CD4-positive, alpha-beta memory T cell (primary cell): ENCODE measurements around the gene ZSWIM5. TPM values are rescaled to one million over a fixed set of nuclear protein-coding genes. Genes with fewer than 3 reads are reported as not detected.
"Not testable (repeated sequence)": the region's sequence is repeated elsewhere in the genome, so short reads cannot be mapped to it uniquely, and the experiment has no call there.

Source experiments
- CTCF ChIA-PET: fragments of 350-600 bp; sonication (Branson Sonifier 250); formaldehyde crosslinking; loops from one replicate; lab custom pipeline; 2021; ENCODE audit warnings: inconsistent platforms; ENCODE audit not compliant: partially characterized antibody; lab: Charles Lee
- POLR2A ChIA-PET: fragments of 350-600 bp; sonication (Branson Sonifier 250); formaldehyde crosslinking; loops from one replicate; lab custom pipeline; 2021; ENCODE audit not compliant: partially characterized antibody; lab: Charles Lee
- DNase-seq, 5 donors: peaks; one replicate each; pipeline versions ENCODE4 v3.0.0 to v3.0.0-alpha.2; 2020 to 2022; ENCODE audit warnings: mixed read lengths in 1 of 5
- H3K27ac ChIP-seq: one replicate; pipeline ENCODE4 v1.7.0; 2013; ENCODE audit warnings: low read depth, low read length
- H3K27me3 ChIP-seq: 2 replicates; pipeline ENCODE4 v1.7.0; 2013; ENCODE audit warnings: mild to moderate bottlenecking, low read length, moderate library complexity; ENCODE audit not compliant: insufficient read depth
- H3K36me3 ChIP-seq: 2 replicates; pipeline ENCODE4 v1.7.0; 2013; ENCODE audit warnings: mild to moderate bottlenecking, low read length, moderate library complexity; ENCODE audit not compliant: insufficient read depth
- H3K4me1 ChIP-seq: 2 replicates; pipeline ENCODE4 v1.7.0; 2013; ENCODE audit warnings: mild to moderate bottlenecking, low read length, moderate library complexity; ENCODE audit not compliant: insufficient read depth
- H3K4me3 ChIP-seq, 2 donors: one replicate each; pipeline ENCODE4 v1.7.0; 2013; ENCODE audit warnings: low read length in 2 of 2, mild to moderate bottlenecking in 1 of 2
- H3K9me3 ChIP-seq, 2 donors: one replicate each; pipeline ENCODE4 v1.7.0; 2013; ENCODE audit warnings: low read length in 2 of 2, control low read depth in 1 of 2; ENCODE audit not compliant: control insufficient read depth in 1 of 2
- H3K27ac Mint-ChIP-seq, 7 donors: one replicate each; pipeline ENCODE4 v1.8.0; 2020 to 2021; ENCODE audit warnings: mixed read lengths in 7 of 7, mild to moderate bottlenecking in 6 of 7, inconsistent platforms in 3 of 7, moderate library complexity in 3 of 7
- H3K27me3 Mint-ChIP-seq, 2 donors: one replicate each; pipeline ENCODE4 v1.8.0; 2020 to 2021; ENCODE audit warnings: mixed read lengths in 2 of 2
- H3K36me3 Mint-ChIP-seq, 2 donors: one replicate each; pipeline ENCODE4 v1.8.0; 2020 to 2021; ENCODE audit warnings: mixed read lengths in 2 of 2, inconsistent platforms in 1 of 2, mild to moderate bottlenecking in 1 of 2
- H3K4me1 Mint-ChIP-seq, 4 donors: one replicate each; pipeline ENCODE4 v1.8.0; 2020 to 2021; ENCODE audit warnings: mixed read lengths in 4 of 4, mild to moderate bottlenecking in 1 of 4
- H3K4me3 Mint-ChIP-seq, 8 donors: one replicate each; pipeline ENCODE4 v1.8.0; 2020 to 2021; ENCODE audit warnings: mixed read lengths in 8 of 8, mild to moderate bottlenecking in 7 of 8, moderate library complexity in 6 of 8, inconsistent platforms in 3 of 8
- H3K9me3 Mint-ChIP-seq, 8 donors: one replicate each; pipeline ENCODE4 v1.8.0; 2020 to 2021; ENCODE audit warnings: mixed read lengths in 8 of 8, mild to moderate bottlenecking in 5 of 8, inconsistent platforms in 3 of 8, moderate library complexity in 1 of 8
- intact Hi-C: fragments of 100-400 bp; cut with micrococcal nuclease; formaldehyde crosslinking; loops from one replicate; pipeline ENCODE4 v1.15.1; 2023
- polyA plus RNA-seq, 2 donors: library from polyadenylated mRNA; unstranded; fragments of 300-500 nt; fragmentation: Illumina TruSeq; gene quantifications; one replicate each; pipeline ENCODE4 v1.2.3, GENCODE V29; 2021
- total RNA-seq, 2 experiments: library from RNA; stranded (reverse); gene quantifications; one replicate each; pipeline ENCODE4 v1.2.3, GENCODE V29; 2021

ZSWIM5 gene
- total and polyA plus RNA-seq, 4 experiments from 2014 or later = 0.09 to 3.7 (median 2.0) TPM

DNA sequence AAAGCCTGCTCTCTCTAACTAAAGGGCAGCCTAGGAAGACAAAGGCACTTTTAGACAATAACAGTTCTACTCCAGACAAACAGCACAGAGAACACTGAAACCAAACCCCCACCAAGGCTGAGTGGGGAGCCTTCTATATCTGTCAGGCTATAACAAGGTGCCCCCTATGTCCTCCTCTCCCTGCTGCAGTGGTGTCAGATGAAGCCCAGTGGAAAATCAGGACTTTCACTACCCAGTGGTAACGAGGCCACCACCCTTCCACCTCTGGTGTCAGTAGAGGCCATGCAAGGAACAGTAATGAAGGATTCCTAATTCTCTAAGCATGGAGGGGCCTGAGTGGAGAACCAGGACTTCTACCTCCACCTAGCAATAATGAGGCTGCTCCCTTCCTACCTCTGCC, 83.7 kb downstream of the ZSWIM5 start:
- peak overlapping the region in 2 of 7 donors; percentile 48 to 64 for H3K27ac Mint-ChIP-seq
- H3K4me3 Mint-ChIP-seq = no peak overlapping the region
- H3K27me3 ChIP-seq = no peaks in the 10 kb centered on the region
- DNase-seq = no peak
- intact Hi-C loops = no loop called here
- H3K9me3 ChIP-seq = no peaks in the 10 kb centered on the region
- no peak overlapping the region for H3K27ac ChIP-seq
- no peak overlapping the region for H3K4me3 ChIP-seq
- CTCF ChIA-PET = interaction anchor here (1.7 kb wide), 1 partner anchor 177 kb away, joined by 4 read pairs; no protein-coding TSS in a partner anchor
- H3K4me1 Mint-ChIP-seq = peaks cover 5 to 26% (median 7%) of the 10 kb centered on the region in 4 donors
- peaks cover 20% of the 10 kb centered on the region for H3K4me1 ChIP-seq
- no peaks in the 10 kb centered on the region for H3K9me3 Mint-ChIP-seq
- POLR2A ChIA-PET = no interaction called here
- H3K27me3 Mint-ChIP-seq = peaks cover 0 to 2% of the 10 kb centered on the region in 2 donors
- no peaks in the 10 kb centered on the region for H3K36me3 ChIP-seq
- no peaks in the 10 kb centered on the region for H3K36me3 Mint-ChIP-seq

DNA sequence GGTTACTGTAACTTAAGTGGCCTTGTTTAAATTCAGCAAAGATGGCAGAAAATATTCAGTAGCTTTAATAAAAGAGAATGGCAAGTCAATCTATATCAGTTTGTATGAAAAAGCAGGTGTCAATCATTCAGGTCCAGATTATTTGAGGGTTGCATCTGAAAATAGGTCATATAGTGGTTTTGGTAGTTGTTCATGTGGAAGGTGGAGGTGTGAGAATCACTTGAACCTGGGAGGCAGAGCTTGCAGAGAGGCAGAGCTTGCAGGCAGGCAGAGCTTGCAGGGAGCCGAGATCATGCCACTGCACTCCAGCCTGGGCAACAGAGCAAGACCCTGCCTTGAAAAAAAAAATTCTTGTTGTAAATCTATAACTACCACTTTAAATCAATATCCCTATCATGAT, 88.6 kb downstream of the ZSWIM5 start:
- no peak overlapping the region for H3K27ac ChIP-seq

DNA sequence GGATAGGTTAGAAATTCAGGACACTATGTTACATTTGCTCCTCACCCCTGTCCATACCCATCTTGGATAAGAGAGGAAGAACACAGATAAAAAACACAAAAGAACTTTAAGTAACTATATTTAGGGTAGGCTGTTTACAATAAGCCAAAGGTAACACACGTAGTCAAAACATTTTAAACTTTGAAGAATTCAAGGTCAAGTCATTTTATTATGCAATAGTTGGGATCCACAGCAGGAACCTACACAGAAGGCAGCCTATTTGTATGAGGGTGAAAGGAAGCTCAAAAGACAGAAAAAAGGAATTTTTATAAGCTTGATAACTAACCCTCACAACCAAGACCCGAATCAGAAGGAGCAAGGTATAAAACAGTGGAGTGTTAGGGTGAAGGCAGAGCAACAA, 89.6 kb downstream of the ZSWIM5 start:
- Histone ChIP-seq H3K36me3 (no peaks in the 10 kb centered on the region), H3K27me3 (no peaks in the 10 kb centered on the region), H3K27ac (no peak overlapping the region), H3K9me3 (no peaks in the 10 kb centered on the region), H3K4me1 (peaks cover 25% of the 10 kb centered on the region), H3K4me3 (no peak overlapping the region)
- Mint-ChIP-seq H3K27me3 (peaks cover 0 to 2% of the 10 kb centered on the region in 2 donors), H3K9me3 (no peaks in the 10 kb centered on the region), H3K4me1 (peaks cover 26 to 50% (median 30%) of the 10 kb centered on the region in 4 donors), H3K4me3 (peak overlapping the region in 6 of 8 donors; percentile 67 to 80 (median 70)), H3K27ac (peak overlapping the region in 2 of 7 donors; percentile 21 to 48), H3K36me3 (no peaks in the 10 kb centered on the region)
- ChIA-PET CTCF (interaction anchor here (1.2 kb wide), 1 partner anchor 66 kb away, joined by 3 read pairs; no protein-coding TSS in a partner anchor), POLR2A (interaction anchor here (1.2 kb wide), 1 partner anchor 66 kb away, joined by 3 read pairs; no protein-coding TSS in a partner anchor)
- intact Hi-C loops = no loop called here
- no peak for DNase-seq

More for the DNA sequence above, 88.6 kb downstream of the ZSWIM5 start:
- Histone ChIP-seq H3K9me3 (no peaks in the 10 kb centered on the region), H3K4me3 (no peak overlapping the region), H3K4me1 (peaks cover 29% of the 10 kb centered on the region), H3K27me3 (no peaks in the 10 kb centered on the region), H3K36me3 (no peaks in the 10 kb centered on the region)
- Mint-ChIP-seq H3K9me3 (no peaks in the 10 kb centered on the region), H3K36me3 (no peaks in the 10 kb centered on the region), H3K4me1 (peaks cover 26 to 51% (median 30%) of the 10 kb centered on the region in 4 donors), H3K4me3 (peak overlapping the region in 4 of 8 donors; percentile 1 to 44 (median 18)), H3K27me3 (peaks cover 0 to 2% of the 10 kb centered on the region in 2 donors), H3K27ac (peak overlapping the region in 5 of 7 donors; percentile 1 to 46 (median 29))
- ChIA-PET CTCF (interaction anchor here (0.8 kb wide), 1 partner anchor 100 kb away, joined by 3 read pairs; no protein-coding TSS in a partner anchor), POLR2A (no interaction called here)
- no peak for DNase-seq
- intact Hi-C loops = no loop called here

DNA sequence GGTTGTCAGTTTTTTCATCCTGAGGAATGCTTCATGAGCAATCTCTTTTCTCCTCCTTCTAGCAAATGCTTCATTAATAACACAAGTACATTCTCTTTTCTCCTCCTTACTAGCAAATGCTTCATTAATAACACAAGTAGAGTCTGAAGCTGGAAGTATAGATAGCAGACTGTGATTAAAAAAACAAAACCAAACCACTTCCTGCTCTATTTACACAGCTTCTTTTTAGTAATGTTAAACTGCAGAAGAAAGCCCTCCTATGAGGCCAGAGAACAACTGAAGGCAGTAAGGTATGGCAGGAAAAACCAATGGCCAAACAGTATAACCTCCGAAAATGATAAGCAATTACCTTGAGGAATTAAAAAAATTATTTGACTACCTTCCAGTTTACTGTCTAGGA, 90.1 kb downstream of the ZSWIM5 start:
- Mint-ChIP-seq H3K27me3 (peaks cover 0 to 2% of the 10 kb centered on the region in 2 donors), H3K9me3 (no peaks in the 10 kb centered on the region), H3K27ac (peak overlapping the region in 6 of 7 donors; percentile 2 to 64 (median 50)), H3K4me3 (peak overlapping the region; percentile 1 to 80 (median 68)), H3K4me1 (peaks cover 25 to 45% (median 30%) of the 10 kb centered on the region in 4 donors), H3K36me3 (no peaks in the 10 kb centered on the region)
- Histone ChIP-seq H3K27ac (no peak overlapping the region), H3K9me3 (no peaks in the 10 kb centered on the region), H3K4me1 (peaks cover 25% of the 10 kb centered on the region), H3K27me3 (no peaks in the 10 kb centered on the region), H3K36me3 (no peaks in the 10 kb centered on the region), H3K4me3 (no peak overlapping the region)
- DNase-seq = peak in 4 of 5 donors; percentile 1 to 26 (median 20)
- intact Hi-C loops = no loop called here
- ChIA-PET CTCF (interaction anchor here (1.2 kb wide), 1 partner anchor 66 kb away, joined by 3 read pairs; no protein-coding TSS in a partner anchor), POLR2A (interaction anchor here (0.8 to 1.2 kb wide), 2 partner anchors 65 to 223 kb away, joined by 3 read pairs; partner anchors contain the start of gene TOE1)

DNA sequence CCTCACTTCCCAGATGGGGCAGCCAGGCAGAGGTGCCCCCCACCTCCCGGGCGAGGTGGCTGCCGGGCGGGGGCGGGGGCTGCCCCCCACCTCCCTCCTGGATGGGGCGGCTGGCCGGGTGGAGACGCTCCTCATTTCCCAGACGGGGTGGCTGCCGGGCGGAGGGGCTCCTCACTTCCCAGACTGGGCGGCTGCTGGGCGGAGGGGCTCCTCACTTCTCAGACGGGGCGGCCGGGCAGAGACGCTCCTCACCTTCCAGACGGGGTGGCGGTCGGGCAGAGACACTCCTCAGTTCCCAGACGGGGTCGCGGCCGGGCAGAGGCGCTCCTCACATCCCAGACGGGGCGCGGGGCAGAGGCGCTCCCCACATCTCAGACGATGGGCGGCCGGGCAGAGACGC, 91.2 kb downstream of the ZSWIM5 start:
- CTCF ChIA-PET = not testable (repeated sequence)

DNA sequence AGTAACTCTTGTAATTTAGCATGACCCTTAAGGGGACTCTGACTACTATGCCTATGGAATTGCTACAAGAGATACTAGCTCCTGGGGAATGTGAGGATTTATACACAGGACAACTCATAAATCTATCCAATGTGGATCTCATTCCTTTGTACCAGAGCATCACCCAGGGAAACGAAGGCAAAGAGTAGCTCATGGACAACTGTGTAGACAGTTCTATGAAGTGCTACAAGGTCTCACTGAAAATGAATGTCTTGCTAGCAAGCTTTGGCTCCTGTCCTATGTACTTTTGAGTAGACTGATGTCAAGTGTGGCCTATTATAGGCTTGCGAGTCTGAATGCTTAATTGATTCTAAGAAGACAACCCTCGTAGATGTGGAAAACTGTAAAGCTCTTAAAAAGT, 93.7 kb downstream of the ZSWIM5 start:
- Histone ChIP-seq H3K4me1 (peaks cover 19% of the 10 kb centered on the region), H3K4me3 (no peak overlapping the region), H3K9me3 (no peaks in the 10 kb centered on the region), H3K27ac (no peak overlapping the region), H3K27me3 (no peaks in the 10 kb centered on the region), H3K36me3 (no peaks in the 10 kb centered on the region)
- DNase-seq = no peak
- intact Hi-C loops = no loop called here
- no peak overlapping the region for H3K4me3 Mint-ChIP-seq
- no peak overlapping the region for H3K27ac Mint-ChIP-seq
- no peaks in the 10 kb centered on the region for H3K27me3 Mint-ChIP-seq
- ChIA-PET POLR2A (no interaction called here), CTCF (no interaction called here)
- H3K4me1 Mint-ChIP-seq = peaks cover 18 to 28% (median 21%) of the 10 kb centered on the region in 4 donors
- no peaks in the 10 kb centered on the region for H3K36me3 Mint-ChIP-seq
- no peaks in the 10 kb centered on the region for H3K9me3 Mint-ChIP-seq

More for the DNA sequence above, 91.2 kb downstream of the ZSWIM5 start:
- H3K36me3 Mint-ChIP-seq, DNase-seq, H3K9me3 Mint-ChIP-seq, POLR2A ChIA-PET, H3K27ac Mint-ChIP-seq, H3K27me3 Mint-ChIP-seq, intact Hi-C loops, H3K4me3 Mint-ChIP-seq, H3K9me3 ChIP-seq, H3K4me3 ChIP-seq, H3K27me3 ChIP-seq, H3K27ac ChIP-seq, H3K36me3 ChIP-seq: not testable (repeated sequence)
- H3K4me1 ChIP-seq = peaks cover 25% of the 10 kb centered on the region
- peaks cover 24 to 42% (median 29%) of the 10 kb centered on the region in 4 donors for H3K4me1 Mint-ChIP-seq

DNA sequence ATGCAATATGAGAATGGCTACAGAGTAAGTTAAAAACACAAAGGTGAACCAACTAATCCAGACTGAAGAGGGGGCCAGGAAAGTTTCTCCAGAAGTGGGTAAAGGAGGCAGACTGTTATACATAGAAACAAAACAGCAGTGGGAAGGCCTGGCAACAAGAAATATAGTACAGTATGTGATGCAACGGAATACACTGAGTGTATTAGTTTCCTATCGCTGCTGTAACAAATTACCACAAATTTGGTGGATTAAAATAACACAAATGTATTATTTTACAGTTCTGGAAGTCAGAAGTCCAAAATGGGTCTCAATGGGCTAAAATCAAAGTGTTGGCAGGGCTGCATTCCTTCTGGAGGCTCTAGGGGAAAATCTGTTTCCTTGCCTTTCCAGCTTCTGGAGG, 95.2 kb downstream of the ZSWIM5 start:
- no peaks in the 10 kb centered on the region for H3K27me3 ChIP-seq
- no peaks in the 10 kb centered on the region for H3K36me3 Mint-ChIP-seq
- no peaks in the 10 kb centered on the region for H3K9me3 ChIP-seq
- H3K27ac Mint-ChIP-seq = no peak overlapping the region
- H3K4me1 Mint-ChIP-seq = peaks cover 5 to 14% (median 8%) of the 10 kb centered on the region in 4 donors
- peaks cover 5% of the 10 kb centered on the region for H3K4me1 ChIP-seq
- H3K27me3 Mint-ChIP-seq = no peaks in the 10 kb centered on the region
- no peaks in the 10 kb centered on the region for H3K36me3 ChIP-seq
- DNase-seq = no peak
- H3K4me3 Mint-ChIP-seq = no peak overlapping the region
- no peak overlapping the region for H3K27ac ChIP-seq
- no peaks in the 10 kb centered on the region for H3K9me3 Mint-ChIP-seq
- intact Hi-C loops = no loop called here
- ChIA-PET CTCF (no interaction called here), POLR2A (interaction anchor here (0.6 kb wide), 1 partner anchor 292 kb away, joined by 6 read pairs; no protein-coding TSS in a partner anchor)
- no peak overlapping the region for H3K4me3 ChIP-seq
